ENCODE data around the gene SLC8A3.

DNA sequence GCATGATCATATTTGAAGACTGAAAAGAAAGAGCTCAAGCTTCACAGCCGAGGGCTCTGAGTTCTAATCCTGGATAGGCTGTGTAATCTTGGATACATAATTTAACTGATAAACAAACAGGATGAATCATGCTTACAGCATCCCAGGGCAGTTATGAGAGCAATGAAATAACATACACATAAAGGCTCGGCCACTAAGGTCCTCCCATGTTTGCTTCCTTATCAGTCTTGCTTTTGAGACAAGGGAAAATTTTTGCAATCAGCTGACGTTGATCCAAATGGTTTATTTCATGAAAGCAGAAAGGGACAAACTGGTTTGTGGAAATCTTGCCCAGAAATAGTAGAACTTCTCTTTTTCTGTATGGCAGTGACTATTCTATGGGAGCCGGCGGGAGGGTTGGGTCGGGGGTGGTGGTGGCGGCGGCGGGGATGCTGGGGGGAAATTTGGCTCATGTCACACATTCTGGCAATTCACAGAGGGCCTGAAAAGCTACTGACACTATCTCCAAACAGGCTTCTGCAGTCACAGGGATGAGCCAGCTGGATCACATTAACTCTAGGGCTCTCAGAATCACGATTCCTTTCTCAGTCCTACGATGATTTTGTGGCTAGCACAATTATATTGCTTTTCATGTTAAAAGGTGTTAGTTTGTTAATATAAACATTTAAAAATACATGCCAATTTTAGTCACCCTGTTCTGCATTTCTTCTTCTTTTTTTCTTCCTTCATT is 124.5 kb downstream of the SLC8A3 start:
- TF ChIP-seq RARB (CRISPR knock-in tag; IDR thresholded peaks at IDR 0.05) = no peak
- no peak for TF ChIP-seq CEBPB (IDR thresholded peaks at IDR 0.05)
- no peak for TF ChIP-seq FOSL2 (IDR thresholded peaks at IDR 0.05)
- TF ChIP-seq FOSL2 (CRISPR knock-in tag; IDR thresholded peaks at IDR 0.05) = no peak
- TF ChIP-seq PHF8 (IDR thresholded peaks at IDR 0.05; ENCODE audit: borderline replicate concordance, low read depth) = no peak
